ENCODE measurements around the gene RDH13. TPM values are rescaled to one million over a fixed set of nuclear protein-coding genes. Genes with fewer than 3 reads are reported as not detected.

The RDH13 gene
- total and polyA plus RNA-seq, 7 donors: 6.9 to 41.0 (median 11.8) TPM

- H3K4me1 ChIP-seq: peaks cover 0 to 43% (median 31%) of the 10 kb centered on the region in 4 donors
- peak; percentile 95 for DNase-seq
- peaks cover 33 to 50% (median 47%) of the 10 kb centered on the region in 3 donors for H3K27me3 ChIP-seq
- TF ChIP-seq, protein P1, sequence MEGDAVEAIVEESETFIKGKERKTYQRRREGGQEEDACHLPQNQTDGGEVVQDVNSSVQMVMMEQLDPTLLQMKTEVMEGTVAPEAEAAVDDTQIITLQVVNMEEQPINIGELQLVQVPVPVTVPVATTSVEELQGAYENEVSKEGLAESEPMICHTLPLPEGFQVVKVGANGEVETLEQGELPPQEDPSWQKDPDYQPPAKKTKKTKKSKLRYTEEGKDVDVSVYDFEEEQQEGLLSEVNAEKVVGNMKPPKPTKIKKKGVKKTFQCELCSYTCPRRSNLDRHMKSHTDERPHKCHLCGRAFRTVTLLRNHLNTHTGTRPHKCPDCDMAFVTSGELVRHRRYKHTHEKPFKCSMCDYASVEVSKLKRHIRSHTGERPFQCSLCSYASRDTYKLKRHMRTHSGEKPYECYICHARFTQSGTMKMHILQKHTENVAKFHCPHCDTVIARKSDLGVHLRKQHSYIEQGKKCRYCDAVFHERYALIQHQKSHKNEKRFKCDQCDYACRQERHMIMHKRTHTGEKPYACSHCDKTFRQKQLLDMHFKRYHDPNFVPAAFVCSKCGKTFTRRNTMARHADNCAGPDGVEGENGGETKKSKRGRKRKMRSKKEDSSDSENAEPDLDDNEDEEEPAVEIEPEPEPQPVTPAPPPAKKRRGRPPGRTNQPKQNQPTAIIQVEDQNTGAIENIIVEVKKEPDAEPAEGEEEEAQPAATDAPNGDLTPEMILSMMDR (IDR thresholded peaks at IDR 0.05): no peak
- TF ChIP-seq POLR2AphosphoS5 (IDR thresholded peaks at IDR 0.05): peak in 3 of 4 donors; percentile 63 to 74 (median 66)
- intact Hi-C loops (cut with DNase I): no loop called here
- peak overlapping the region; percentile 23 to 55 (median 48) for H3K4me3 ChIP-seq
- H3K36me3 ChIP-seq: peaks cover 15 to 24% (median 16%) of the 10 kb centered on the region in 4 donors
- WGBS, 2 donors: 1 to 4% methylated on average over 74 of the region's 74 CpGs
- peak overlapping the region; percentile 1 to 55 (median 44) for H3K27ac ChIP-seq
- H3K9me3 ChIP-seq: no peaks in the 10 kb centered on the region
These were observed 24.0 kb upstream of the RDH13 start for GRCh38 chr19:55086730-55087541.

DNA sequence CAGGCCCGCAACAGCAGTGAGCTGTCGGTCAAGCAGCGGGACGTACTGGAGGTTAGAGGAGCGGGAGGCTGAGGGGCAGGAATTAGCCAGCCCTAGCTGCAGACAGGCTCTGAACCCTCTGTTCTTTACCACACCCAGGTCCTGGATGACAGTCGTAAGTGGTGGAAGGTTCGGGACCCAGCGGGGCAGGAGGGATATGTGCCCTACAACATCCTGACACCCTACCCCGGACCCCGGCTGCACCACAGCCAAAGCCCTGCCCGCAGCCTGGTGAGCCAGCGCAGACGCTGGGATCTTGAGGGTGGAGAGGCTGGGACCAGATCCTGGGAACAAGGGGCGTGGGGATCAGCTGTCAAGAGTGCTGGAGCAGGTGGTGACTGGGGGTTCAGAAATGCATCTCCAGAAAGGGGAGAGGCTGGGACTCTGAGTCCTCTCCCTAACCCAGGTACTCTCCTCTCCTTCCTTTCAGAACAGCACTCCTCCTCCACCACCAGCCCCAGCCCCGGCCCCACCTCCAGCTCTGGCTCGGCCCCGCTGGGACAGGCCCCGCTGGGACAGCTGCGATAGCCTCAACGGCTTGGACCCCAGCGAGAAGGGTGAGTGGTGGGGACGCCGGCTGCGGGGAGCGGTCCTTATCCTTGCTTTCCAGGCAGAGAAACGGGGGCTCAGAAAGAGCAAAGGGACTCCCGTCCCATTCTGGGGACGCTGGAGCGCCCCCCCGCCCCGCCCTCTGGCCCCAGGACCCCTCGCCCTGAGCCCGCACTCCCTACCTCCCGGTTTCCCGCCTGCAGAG is 23.2 kb upstream of the RDH13 start:
- H3K27ac ChIP-seq: peak overlapping the region in 3 of 4 donors; percentile 1 to 55 (median 40)
- H3K36me3 ChIP-seq: peaks cover 7 to 16% (median 8%) of the 10 kb centered on the region in 4 donors
- no peak for DNase-seq
- peak overlapping the region in 3 of 4 donors; percentile 42 to 55 (median 54) for H3K4me3 ChIP-seq
- intact Hi-C loops (cut with DNase I): no loop called here
- 32 to 39% methylated on average over 35 of the region's 35 CpGs for WGBS, 2 donors
- H3K27me3 ChIP-seq: peaks cover 41 to 58% (median 56%) of the 10 kb centered on the region in 3 donors
- TF ChIP-seq EP300 (IDR thresholded peaks at IDR 0.05) (no peak), POLR2AphosphoS5 (IDR thresholded peaks at IDR 0.05) (peak in 2 of 4 donors; percentile 6 to 28)
- no peaks in the 10 kb centered on the region for H3K9me3 ChIP-seq
- peaks cover 0 to 51% (median 39%) of the 10 kb centered on the region in 4 donors for H3K4me1 ChIP-seq

DNA sequence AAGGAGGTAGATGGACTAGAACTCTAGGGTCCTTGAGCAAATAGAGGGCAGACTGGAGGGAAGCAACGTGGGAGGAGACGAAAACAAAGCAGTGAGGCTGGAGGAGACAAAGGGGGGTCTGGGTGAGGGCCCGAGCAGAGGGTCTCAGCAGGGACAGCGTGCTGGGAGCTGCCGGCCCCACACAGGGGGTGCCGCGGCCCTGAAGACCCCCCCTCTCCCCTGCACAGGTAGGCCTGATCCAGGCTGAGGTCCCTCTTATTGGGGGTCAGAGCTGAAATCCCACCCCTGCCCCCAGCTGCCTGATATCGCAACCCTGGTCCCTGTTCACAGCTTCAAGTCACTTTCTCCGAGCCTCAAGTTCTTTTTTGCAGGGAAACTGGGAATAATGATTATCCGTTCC is 21.5 kb upstream of the RDH13 start:
- intact Hi-C loops (cut with DNase I): no loop called here
- H3K4me3 ChIP-seq: no peak overlapping the region
- H3K27ac ChIP-seq: no peak overlapping the region
- no peak for DNase-seq
- H3K36me3 ChIP-seq: no peaks in the 10 kb centered on the region
- peaks cover 59 to 75% (median 73%) of the 10 kb centered on the region in 3 donors for H3K27me3 ChIP-seq
- TF ChIP-seq EP300 (IDR thresholded peaks at IDR 0.05): no peak
- TF ChIP-seq, protein P1 (IDR thresholded peaks at IDR 0.05): no peak
- TF ChIP-seq POLR2AphosphoS5 (IDR thresholded peaks at IDR 0.05): no peak
- TF ChIP-seq POLR2A (IDR thresholded peaks at IDR 0.05): no peak
- WGBS, 2 donors: 90% methylated on average over 10 of the region's 10 CpGs
- no peaks in the 10 kb centered on the region for H3K9me3 ChIP-seq
- H3K4me1 ChIP-seq: peaks cover 0 to 63% (median 52%) of the 10 kb centered on the region in 4 donors

DNA sequence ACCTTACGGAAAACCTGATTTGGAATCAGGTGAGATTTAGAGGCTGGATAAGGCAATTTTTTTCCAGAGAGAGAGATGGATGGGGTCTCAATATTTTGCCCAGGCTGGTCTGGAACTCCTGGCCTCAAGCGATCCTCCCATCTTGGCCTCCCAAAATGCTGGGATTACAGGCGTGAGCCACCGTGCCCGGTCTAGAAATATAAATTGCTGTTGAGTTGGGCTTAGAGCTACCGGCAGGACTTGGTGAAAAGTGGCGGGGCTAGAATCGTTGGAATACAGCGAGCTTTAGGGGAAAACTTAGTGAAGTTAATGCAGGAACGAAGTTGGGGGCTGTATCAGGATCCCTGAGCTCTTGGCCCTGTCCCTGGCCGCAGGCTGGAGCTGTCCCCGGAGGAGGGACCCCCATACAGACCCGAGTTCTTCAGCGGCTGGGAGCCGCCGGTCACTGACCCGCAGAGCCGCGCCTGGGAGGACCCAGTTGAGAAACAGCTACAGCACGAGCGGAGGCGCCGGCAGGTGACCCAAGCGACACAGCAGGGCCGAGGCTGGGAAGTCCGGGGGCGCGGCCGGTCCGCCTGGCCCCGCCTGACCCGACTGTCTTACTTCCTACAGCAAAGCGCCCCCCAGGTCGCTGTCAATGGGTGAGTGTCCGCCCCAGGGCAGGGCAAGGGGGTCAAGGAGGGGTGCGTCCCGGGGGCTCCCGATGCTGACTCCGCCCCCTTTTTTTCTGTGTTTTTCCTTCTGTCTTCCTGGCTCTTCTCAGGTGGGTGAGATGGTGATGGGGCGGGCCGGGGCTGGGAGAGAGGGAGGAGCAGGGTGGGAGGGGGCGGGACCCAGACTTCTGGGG is 20.3 kb upstream of the RDH13 start:
- H3K9me3 ChIP-seq: no peaks in the 10 kb centered on the region
- no peak overlapping the region for H3K4me3 ChIP-seq
- no peak for DNase-seq
- TF ChIP-seq, protein P1 (IDR thresholded peaks at IDR 0.05): no peak
- TF ChIP-seq POLR2A (IDR thresholded peaks at IDR 0.05) (no peak), EP300 (IDR thresholded peaks at IDR 0.05) (no peak), POLR2AphosphoS5 (IDR thresholded peaks at IDR 0.05) (no peak)
- H3K27me3 ChIP-seq: peaks cover 61 to 82% (median 80%) of the 10 kb centered on the region in 3 donors
- 42 to 52% methylated on average over 42 of the region's 42 CpGs for WGBS, 2 donors
- intact Hi-C loops (cut with DNase I): no loop called here
- peaks cover 0 to 51% (median 48%) of the 10 kb centered on the region in 4 donors for H3K4me1 ChIP-seq
- H3K36me3 ChIP-seq: no peaks in the 10 kb centered on the region
- H3K27ac ChIP-seq: no peak overlapping the region
